WERI-Rb-1 (cell line): ENCODE data around the gene RPL11.

Source experiments
- DNase-seq: peaks from one replicate; pipeline ENCODE4 v3.0.0-alpha.2; 2020
- H3K27ac ChIP-seq: fragments of 250-450 bp; sonication (Bioruptor Pico); 2 replicates; pipeline ENCODE4 v1.5.1; 2020; ENCODE audit warnings: mild to moderate bottlenecking, moderate library complexity
- H3K27me3 ChIP-seq: fragments of 250-450 bp; sonication (Bioruptor Pico); 2 replicates; pipeline ENCODE4 v1.5.1; 2021; ENCODE audit warnings: mild to moderate bottlenecking, low read depth, moderate library complexity; ENCODE audit not compliant: insufficient read depth, severe bottlenecking
- H3K36me3 ChIP-seq: fragments of 250-450 bp; sonication (Bioruptor Pico); 2 replicates; pipeline ENCODE4 v1.5.1; 2020; ENCODE audit warnings: mild to moderate bottlenecking, moderate library complexity
- H3K4me3 ChIP-seq: 2 replicates; pipeline ENCODE4 v1.5.1; 2011; ENCODE audit warnings: low read depth, mild to moderate bottlenecking, control low read depth, low read length
- H3K9me3 ChIP-seq: fragments of 250-450 bp; sonication (Bioruptor Pico); 2 replicates; pipeline ENCODE4 v1.5.1; 2021; ENCODE audit warnings: mild to moderate bottlenecking, moderate library complexity; ENCODE audit not compliant: severe bottlenecking
- TF ChIP-seq, protein P1 (sequence below): IDR thresholded peaks from 2 replicates; pipeline ENCODE4 v1.5.1; 2011; ENCODE audit warnings: low read depth, mild to moderate bottlenecking, control low read depth, inconsistent platforms, low read length

Gene RPL11

GRCh38 chr1:23660671-23661070, 30.9 kb upstream of the RPL11 start:
- TF ChIP-seq, protein P1, sequence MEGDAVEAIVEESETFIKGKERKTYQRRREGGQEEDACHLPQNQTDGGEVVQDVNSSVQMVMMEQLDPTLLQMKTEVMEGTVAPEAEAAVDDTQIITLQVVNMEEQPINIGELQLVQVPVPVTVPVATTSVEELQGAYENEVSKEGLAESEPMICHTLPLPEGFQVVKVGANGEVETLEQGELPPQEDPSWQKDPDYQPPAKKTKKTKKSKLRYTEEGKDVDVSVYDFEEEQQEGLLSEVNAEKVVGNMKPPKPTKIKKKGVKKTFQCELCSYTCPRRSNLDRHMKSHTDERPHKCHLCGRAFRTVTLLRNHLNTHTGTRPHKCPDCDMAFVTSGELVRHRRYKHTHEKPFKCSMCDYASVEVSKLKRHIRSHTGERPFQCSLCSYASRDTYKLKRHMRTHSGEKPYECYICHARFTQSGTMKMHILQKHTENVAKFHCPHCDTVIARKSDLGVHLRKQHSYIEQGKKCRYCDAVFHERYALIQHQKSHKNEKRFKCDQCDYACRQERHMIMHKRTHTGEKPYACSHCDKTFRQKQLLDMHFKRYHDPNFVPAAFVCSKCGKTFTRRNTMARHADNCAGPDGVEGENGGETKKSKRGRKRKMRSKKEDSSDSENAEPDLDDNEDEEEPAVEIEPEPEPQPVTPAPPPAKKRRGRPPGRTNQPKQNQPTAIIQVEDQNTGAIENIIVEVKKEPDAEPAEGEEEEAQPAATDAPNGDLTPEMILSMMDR = no peak
- no peaks in the 10 kb centered on the region for H3K9me3 ChIP-seq
- peak overlapping the region; percentile 7; the same call in 1 of the 2 replicates for H3K27ac ChIP-seq
- no peaks in the 10 kb centered on the region for H3K36me3 ChIP-seq
- no peak overlapping the region for H3K4me3 ChIP-seq
- no peaks in the 10 kb centered on the region for H3K27me3 ChIP-seq
- DNase-seq = peak; percentile 51

DNA sequence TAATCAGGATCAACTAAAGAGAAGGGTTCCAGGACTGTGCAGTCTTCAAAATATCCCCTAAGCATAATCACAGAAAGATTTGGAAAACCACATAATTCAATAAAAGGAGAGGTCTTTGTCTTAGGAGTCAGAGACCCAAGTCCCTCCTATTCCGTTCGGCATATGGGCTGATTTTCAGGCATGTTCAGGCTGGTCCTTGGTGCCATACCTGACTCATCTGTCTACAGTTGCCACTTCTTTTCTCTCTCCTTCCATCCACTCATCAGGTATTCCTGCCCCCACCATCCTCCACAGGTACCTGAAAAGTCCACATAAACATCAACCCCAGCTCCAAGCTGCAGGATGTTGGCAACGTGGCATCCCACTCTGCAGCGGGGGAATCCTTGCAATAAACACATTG, 29.7 kb upstream of the RPL11 start:
- H3K9me3 ChIP-seq = no peaks in the 10 kb centered on the region
- no peak overlapping the region for H3K4me3 ChIP-seq
- no peaks in the 10 kb centered on the region for H3K27me3 ChIP-seq
- no peak for DNase-seq
- H3K27ac ChIP-seq = no peak overlapping the region
- TF ChIP-seq, protein P1 = no peak
- no peaks in the 10 kb centered on the region for H3K36me3 ChIP-seq

DNA sequence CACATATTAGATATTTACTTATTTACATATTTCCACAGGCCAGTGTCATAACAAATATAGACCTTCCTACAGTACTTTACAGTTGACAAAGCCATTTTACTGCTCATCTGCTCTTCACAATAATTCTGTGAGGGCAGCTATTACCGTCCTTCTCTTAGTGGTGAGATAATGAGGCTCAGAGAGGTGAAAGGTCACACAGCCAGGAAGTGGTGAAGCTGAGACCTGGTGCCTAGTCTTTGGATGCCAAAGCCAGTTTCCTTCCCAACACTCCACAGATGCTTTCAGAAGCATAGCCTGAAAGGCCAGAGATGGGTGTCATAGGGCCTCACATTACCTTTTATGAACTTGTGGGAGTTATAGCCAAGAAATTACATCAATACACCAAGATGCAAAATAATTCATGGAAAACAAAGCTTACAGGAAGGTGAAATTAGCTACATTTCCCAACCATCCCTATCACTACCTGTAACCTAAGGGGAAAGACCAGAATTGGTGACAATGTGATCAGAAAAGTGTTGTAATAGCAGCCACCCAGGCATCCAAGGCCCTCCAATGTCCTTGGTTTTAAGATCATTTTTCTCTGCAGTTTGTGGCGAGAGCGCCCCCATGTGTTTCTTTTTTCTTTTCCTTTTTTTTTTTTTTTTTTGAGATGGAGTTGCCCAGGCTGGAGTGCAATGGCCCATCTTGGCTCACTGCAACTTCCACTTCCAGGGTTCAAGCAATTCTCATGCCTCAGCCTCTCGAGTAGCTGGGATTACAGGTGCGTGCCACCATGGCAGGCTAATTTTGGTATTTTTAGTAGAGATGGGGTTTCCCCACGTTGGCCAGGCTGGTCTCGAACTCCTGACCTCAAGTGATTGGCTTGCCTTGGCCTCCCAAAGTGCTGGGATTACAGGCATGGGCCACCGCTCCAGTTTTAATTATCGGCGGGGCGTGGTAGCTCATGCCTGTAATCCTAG, 26.5 kb upstream of the RPL11 start:
- TF ChIP-seq, protein P1 = peak; percentile 45; the same call in 1 of the 2 replicates
- no peak overlapping the region for H3K4me3 ChIP-seq
- H3K9me3 ChIP-seq = no peaks in the 10 kb centered on the region
- H3K27ac ChIP-seq = no peak overlapping the region; the same call in 1 of the 2 replicates
- DNase-seq = peak; percentile 31
- no peaks in the 10 kb centered on the region for H3K36me3 ChIP-seq
- no peaks in the 10 kb centered on the region for H3K27me3 ChIP-seq

DNA sequence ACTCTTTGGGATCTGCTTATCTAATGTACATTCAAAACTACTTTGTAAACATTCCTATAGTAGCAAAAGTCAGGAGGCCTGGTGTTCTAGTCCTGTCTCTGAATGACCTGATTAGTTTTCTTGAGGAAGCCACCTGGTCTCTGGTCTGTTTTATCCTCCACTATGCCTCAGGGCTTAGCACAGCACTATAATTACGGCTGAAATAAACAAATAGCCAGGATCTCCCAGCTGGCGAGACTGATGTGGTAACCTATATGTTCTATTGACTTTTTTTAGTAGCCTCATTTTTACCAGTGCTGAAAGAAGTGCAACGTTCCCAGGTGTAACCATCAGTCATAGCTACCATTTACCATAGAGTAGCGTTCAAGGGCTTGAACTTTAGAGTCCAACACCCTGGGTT, 24.2 kb upstream of the RPL11 start:
- no peak overlapping the region for H3K4me3 ChIP-seq
- TF ChIP-seq, protein P1 = no peak
- H3K27me3 ChIP-seq = no peaks in the 10 kb centered on the region
- no peak overlapping the region for H3K27ac ChIP-seq
- no peaks in the 10 kb centered on the region for H3K9me3 ChIP-seq
- no peak for DNase-seq
- H3K36me3 ChIP-seq = no peaks in the 10 kb centered on the region

GRCh38 chr1:23670709-23671108, 20.9 kb upstream of the RPL11 start:
- H3K27ac ChIP-seq = no peak overlapping the region
- H3K4me3 ChIP-seq = no peak overlapping the region
- H3K9me3 ChIP-seq = no peaks in the 10 kb centered on the region
- no peak for DNase-seq
- H3K27me3 ChIP-seq = no peaks in the 10 kb centered on the region
- no peaks in the 10 kb centered on the region for H3K36me3 ChIP-seq
- TF ChIP-seq, protein P1 = no peak
